HCT116 (cell line): ENCODE measurements around the gene MESP2. TPM values are rescaled to one million over a fixed set of nuclear protein-coding genes. Genes with fewer than 3 reads are reported as not detected.

Experiments used
- ATAC-seq: fragments of 200-7000 bp; cut with Tn5 transposase; 2 replicates; pipeline ENCODE4 v1.9.1; 2020; ENCODE audit warnings: mild to moderate bottlenecking, moderate library complexity
- BruUV-seq: library from RNA; stranded (reverse); fragments of 400-500 nt; replicated peaks from 2 replicates; lab custom pipeline; 2021; lab: Mats Ljungman, UMichigan
- CTCF ChIA-PET: fragments of 300-600 bp; sonication (Branson Sonifier 250); formaldehyde crosslinking; loops from one replicate; lab custom pipeline; 2021; ENCODE audit warnings: antibody characterized with exemption; lab: Charles Lee
- POLR2A ChIA-PET: fragments of 300-600, 350-600 bp; sonication (Branson Sonifier 250); formaldehyde crosslinking; loops from one replicate; lab custom pipeline; 2021; ENCODE audit warnings: antibody characterized with exemption; lab: Charles Lee
- RAD21 ChIA-PET, 2 experiments: fragments of 300-600 bp; sonication (Branson Sonifier 250); formaldehyde crosslinking; loops; one replicate each; lab custom pipeline; 2023; ENCODE audit warnings: low total read pairs in 2 of 2; ENCODE audit not compliant: uncharacterized antibody in 2 of 2, unreplicated experiment in 2 of 2, low non-redundant PET in 1 of 2; lab: Charles Lee
- DNase-seq: peaks from one replicate; pipeline ENCODE4 v3.0.0-alpha.2; 2010; ENCODE audit warnings: low read depth, low spot score
- H2AFZ ChIP-seq: fragments of 200-600 bp; shearing (Covaris generic), sonication (generic); 2 replicates; pipeline ENCODE4 v1.6.1; 2017; ENCODE audit warnings: low read depth, mixed run types, mixed read lengths, antibody characterized with exemption, low read length; ENCODE audit not compliant: poor library complexity, severe bottlenecking
- H3K27ac ChIP-seq: 2 replicates; pipeline ENCODE4 v1.5.1; 2012; ENCODE audit warnings: low read depth, low read length
- H3K27me3 ChIP-seq: fragments of 200-600 bp; sonication (generic); 2 replicates; pipeline ENCODE4 v1.6.1; 2016; ENCODE audit warnings: mixed run types, low read length, mixed read lengths; ENCODE audit not compliant: insufficient read depth
- H3K36me3 ChIP-seq, 2 experiments: fragments of 200-500 bp in 1 of 2; fragments of 200-600 bp in 1 of 2; sonication (Bioruptor generic) in 1 of 2; sonication (generic) in 1 of 2; 2 replicates each; pipeline versions ENCODE4 v1.5.1 to v1.6.1; 2014 to 2016; ENCODE audit warnings: low read length in 2 of 2, inconsistent platforms in 1 of 2, mixed read lengths in 1 of 2, mixed run types in 1 of 2; ENCODE audit not compliant: insufficient read depth in 2 of 2, control insufficient read depth in 1 of 2
- H3K4me1 ChIP-seq, 2 experiments: fragments of 200-600 bp in 1 of 2; sonication (generic) in 1 of 2; 2 replicates each; pipeline versions ENCODE4 v1.5.1 to v1.6.1; 2012 to 2017; ENCODE audit warnings: low read length in 2 of 2, inconsistent platforms in 1 of 2, mild to moderate bottlenecking in 1 of 2, mixed read lengths in 1 of 2, mixed run types in 1 of 2, moderate library complexity in 1 of 2; ENCODE audit not compliant: insufficient read depth in 2 of 2, control insufficient read depth in 1 of 2
- H3K4me2 ChIP-seq: fragments of 200-600 bp; sonication (generic); 2 replicates; pipeline ENCODE4 v1.6.1; 2017; ENCODE audit warnings: mixed run types, low read length, mixed read lengths
- H3K4me3 ChIP-seq, 2 experiments: fragments of 200-600 bp in 1 of 2; sonication (generic) in 1 of 2; replicated peaks in 1 of 2; 2 replicates each; pipeline ENCODE4 v1.5.1; 2011 to 2016; ENCODE audit warnings: low read length in 2 of 2, control low read depth in 1 of 2, low read depth in 1 of 2, mild to moderate bottlenecking in 1 of 2, mixed read lengths in 1 of 2, mixed run types in 1 of 2
- H3K79me2 ChIP-seq: fragments of 200-600 bp; sonication (generic); 2 replicates; pipeline ENCODE4 v1.6.1; 2017; ENCODE audit warnings: mild to moderate bottlenecking, mixed run types, low read length, moderate library complexity, mixed read lengths; ENCODE audit not compliant: insufficient read depth
- H3K9ac ChIP-seq: fragments of 200-600 bp; sonication (generic); 2 replicates; pipeline ENCODE4 v1.6.1; 2016; ENCODE audit warnings: low read length, mixed read lengths
- H3K9me2 ChIP-seq: fragments of 200-600 bp; sonication (generic), shearing (Covaris generic); 2 replicates; pipeline ENCODE4 v1.6.1; 2017; ENCODE audit warnings: mixed run types, mild to moderate bottlenecking, moderate library complexity; ENCODE audit not compliant: insufficient read depth
- H3K9me3 ChIP-seq, 2 experiments: fragments of 200-500 bp in 1 of 2; fragments of 200-600 bp in 1 of 2; sonication (Bioruptor generic) in 1 of 2; sonication (generic) in 1 of 2; 2 replicates each; pipeline ENCODE4 v1.6.1; 2014 to 2017; ENCODE audit warnings: low read length in 2 of 2, mixed read lengths in 2 of 2, inconsistent platforms in 1 of 2, low read depth in 1 of 2, mild to moderate bottlenecking in 1 of 2, mixed run types in 1 of 2, moderate library complexity in 1 of 2; ENCODE audit not compliant: control insufficient read depth in 1 of 2, insufficient read depth in 1 of 2
- H4K20me1 ChIP-seq: fragments of 200-600 bp; sonication (generic), shearing (Covaris generic); 2 replicates; pipeline ENCODE4 v1.6.1; 2017; ENCODE audit warnings: mixed run types, mild to moderate bottlenecking, moderate library complexity; ENCODE audit not compliant: insufficient read depth
- CEBPB ChIP-seq: IDR thresholded peaks from 2 replicates; pipeline ENCODE4 v1.6.1; 2012; ENCODE audit warnings: low read depth
- ELF1 ChIP-seq: IDR thresholded peaks from 2 replicates; pipeline ENCODE4 v1.6.1; 2012; ENCODE audit warnings: low read depth, borderline replicate concordance
- MAX ChIP-seq: IDR thresholded peaks from 2 replicates; pipeline ENCODE4 v1.6.1; 2012
- SRF ChIP-seq: IDR thresholded peaks from 2 replicates; pipeline ENCODE4 v1.6.1; 2012; ENCODE audit warnings: low read depth
- TCF7L2 ChIP-seq: IDR thresholded peaks from 2 replicates; pipeline ENCODE4 v1.7.0; 2011; ENCODE audit warnings: borderline replicate concordance, inconsistent platforms; ENCODE audit not compliant: insufficient read depth, insufficient read length; ENCODE audit errors: extremely low read depth
- ZBTB33 ChIP-seq: IDR thresholded peaks from 2 replicates; pipeline ENCODE4 v1.6.1; 2011; ENCODE audit warnings: mild to moderate bottlenecking, low read length, moderate library complexity; ENCODE audit not compliant: insufficient replicate concordance; ENCODE audit errors: extremely low read depth
- ZNF274 ChIP-seq: fragments of 200-500 bp; sonication (Bioruptor generic); IDR thresholded peaks from 2 replicates; pipeline ENCODE4 v1.6.1; 2014; ENCODE audit warnings: mild to moderate bottlenecking, low read depth, low read length, inconsistent platforms
- intact Hi-C: fragments of 100-400 bp; cut with micrococcal nuclease; formaldehyde crosslinking; loops from 2 replicates; pipeline ENCODE4 v1.10.0; 2022
- total RNA-seq: library from RNA; stranded (reverse); gene quantifications from one replicate; pipeline ENCODE4 v1.2.1, GENCODE V29; 2021; ENCODE audit not compliant: unreplicated experiment

The MESP2 gene
- total RNA-seq, 1 experiment from 2014 or later: 0.20 TPM

GRCh38 chr15:89766357-89767311 is 9.5 kb upstream of the MESP2 start:
- ChIA-PET RAD21 (no interaction called here), CTCF (interaction anchor here (1.0 kb wide), 1 partner anchor 108 kb away, joined by 3 read pairs; no protein-coding TSS in a partner anchor), POLR2A (interaction anchor here (1.5 kb wide), 1 partner anchor 16 kb away, joined by 4 read pairs; the partner anchor contains the start of gene MESP1)
- no peak overlapping the region for H3K9ac ChIP-seq
- DNase-seq (no peak), ATAC-seq (0 out of 2 replicates have a peak, but pooled peaks have one; percentile 23)
- peaks cover 0 to 9% of the 10 kb centered on the region in 2 experiments; a peak in 1 of 4 replicates for H3K4me1 ChIP-seq
- H3K27me3 ChIP-seq: no peaks in the 10 kb centered on the region
- no peaks in the 10 kb centered on the region for H4K20me1 ChIP-seq
- intact Hi-C loops: no loop called here
- no peaks in the 10 kb centered on the region for H3K9me2 ChIP-seq
- no peaks in the 10 kb centered on the region for H3K36me3 ChIP-seq
- H3K27ac ChIP-seq: no peak overlapping the region
- no peaks in the 10 kb centered on the region for H3K79me2 ChIP-seq
- no peak overlapping the region for H3K4me2 ChIP-seq
- no peak overlapping the region for H3K4me3 ChIP-seq
- H2AFZ ChIP-seq: no peak overlapping the region
- H3K9me3 ChIP-seq: no peaks in the 10 kb centered on the region
- BruUV-seq: no TSS peak
- TF ChIP-seq CEBPB (no peak), ELF1 (no peak), TCF7L2 (no peak), ZNF274 (no peak), SRF (no peak), MAX (no peak), ZBTB33 (no peak)
